Esophagus muscularis mucosa (tissue), 4 donors: ENCODE data around the gene DHRS12.

ENCODE experiments used
- EP300 ChIP-seq: sonication (generic); formaldehyde crosslinking; IDR thresholded peaks from one replicate; pipeline ENCODE4 v1.6.1; 2017; ENCODE audit warnings: antibody characterized with exemption
- POLR2A ChIP-seq: fragments of 450-650 bp; IDR thresholded peaks from one replicate; pipeline ENCODE4 v1.6.1; 2017; ENCODE audit warnings: antibody characterized with exemption, moderate library complexity, mild to moderate bottlenecking, low read depth
- POLR2AphosphoS5 ChIP-seq, 2 donors: sonication (generic); formaldehyde crosslinking; IDR thresholded peaks; one replicate each; pipeline ENCODE4 v1.6.1; 2017; ENCODE audit warnings: antibody characterized with exemption in 2 of 2
- TF ChIP-seq, protein P1 (sequence below), 3 experiments: fragments of 200-600 bp in 2 of 3; fragments of 450-650 bp in 1 of 3; sonication (generic) in 2 of 3; IDR thresholded peaks; one replicate each; pipeline ENCODE4 v1.5.1; 2017 to 2019; ENCODE audit warnings: antibody characterized with exemption in 3 of 3, mild to moderate bottlenecking in 2 of 3, moderate library complexity in 1 of 3

DNA sequence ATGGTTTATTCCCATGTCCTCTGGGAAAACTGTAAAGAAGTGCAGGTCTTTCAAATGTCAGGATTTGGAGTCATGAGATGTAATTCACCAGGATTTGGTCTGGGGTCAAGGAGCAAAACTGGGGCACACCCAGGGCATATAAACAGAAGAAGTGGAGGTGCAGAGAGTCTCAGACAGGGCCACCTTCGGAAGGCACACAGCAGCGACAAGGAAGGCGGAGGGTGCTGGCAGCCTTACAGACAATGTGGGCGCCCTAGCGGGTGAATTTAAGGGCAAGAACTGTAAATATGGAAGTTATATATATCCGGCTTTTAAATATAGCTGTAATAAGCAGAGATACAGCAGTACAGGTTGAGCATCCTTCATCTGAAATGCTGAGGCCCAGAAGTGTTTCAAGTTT lies 31.2 kb downstream of the DHRS12 start:
- TF ChIP-seq, protein P1, sequence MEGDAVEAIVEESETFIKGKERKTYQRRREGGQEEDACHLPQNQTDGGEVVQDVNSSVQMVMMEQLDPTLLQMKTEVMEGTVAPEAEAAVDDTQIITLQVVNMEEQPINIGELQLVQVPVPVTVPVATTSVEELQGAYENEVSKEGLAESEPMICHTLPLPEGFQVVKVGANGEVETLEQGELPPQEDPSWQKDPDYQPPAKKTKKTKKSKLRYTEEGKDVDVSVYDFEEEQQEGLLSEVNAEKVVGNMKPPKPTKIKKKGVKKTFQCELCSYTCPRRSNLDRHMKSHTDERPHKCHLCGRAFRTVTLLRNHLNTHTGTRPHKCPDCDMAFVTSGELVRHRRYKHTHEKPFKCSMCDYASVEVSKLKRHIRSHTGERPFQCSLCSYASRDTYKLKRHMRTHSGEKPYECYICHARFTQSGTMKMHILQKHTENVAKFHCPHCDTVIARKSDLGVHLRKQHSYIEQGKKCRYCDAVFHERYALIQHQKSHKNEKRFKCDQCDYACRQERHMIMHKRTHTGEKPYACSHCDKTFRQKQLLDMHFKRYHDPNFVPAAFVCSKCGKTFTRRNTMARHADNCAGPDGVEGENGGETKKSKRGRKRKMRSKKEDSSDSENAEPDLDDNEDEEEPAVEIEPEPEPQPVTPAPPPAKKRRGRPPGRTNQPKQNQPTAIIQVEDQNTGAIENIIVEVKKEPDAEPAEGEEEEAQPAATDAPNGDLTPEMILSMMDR (IDR thresholded peaks at IDR 0.05), result no peak
- no peak for TF ChIP-seq POLR2AphosphoS5 (IDR thresholded peaks at IDR 0.05)
- TF ChIP-seq POLR2A, result no peak
- no peak for TF ChIP-seq EP300
